Mesothelial cell of epicardium (in vitro differentiated cells): ENCODE data around the gene TRPV5. TPM values are rescaled to one million over a fixed set of nuclear protein-coding genes. Genes with fewer than 3 reads are reported as not detected.

Experiments
- DNase-seq, 2 experiments: peaks; one replicate each; pipeline ENCODE4 v3.0.0; 2021; ENCODE audit warnings: low spot score in 2 of 2; ENCODE audit not compliant: unreplicated experiment in 2 of 2
- H3K27ac Mint-ChIP-seq: 2 replicates; pipeline ENCODE4 v1.8.0; 2021; ENCODE audit warnings: mixed read lengths
- H3K27me3 Mint-ChIP-seq: 2 replicates; pipeline ENCODE4 v1.8.0; 2021; ENCODE audit warnings: low read depth, mixed read lengths
- H3K36me3 Mint-ChIP-seq: 2 replicates; pipeline ENCODE4 v1.8.0; 2021; ENCODE audit warnings: mixed read lengths
- H3K4me1 Mint-ChIP-seq: 2 replicates; pipeline ENCODE4 v1.8.0; 2021; ENCODE audit warnings: mixed read lengths
- H3K4me3 Mint-ChIP-seq: 2 replicates; pipeline ENCODE4 v1.8.0; 2021; ENCODE audit warnings: mild to moderate bottlenecking, moderate library complexity, mixed read lengths
- H3K9me3 Mint-ChIP-seq: 2 replicates; pipeline ENCODE4 v1.8.0; 2021; ENCODE audit warnings: mixed read lengths
- CTCF ChIP-seq: fragments of 200-600 bp; sonication (generic); IDR thresholded peaks from one replicate; pipeline ENCODE4 v1.5.0; 2021; ENCODE audit warnings: antibody characterized with exemption; ENCODE audit not compliant: unreplicated experiment
- total RNA-seq: library from RNA; stranded (reverse); gene quantifications from 3 replicates; pipeline ENCODE4 v1.2.1, GENCODE V29; 2021

Gene TRPV5
- total RNA-seq, 1 donor from 2014 or later, result 0.56 TPM

GRCh38 chr7:142880876-142881505, 52.6 kb downstream of the TRPV5 start:
- Mint-ChIP-seq H3K36me3 (no peaks in the 10 kb centered on the region), H3K9me3 (no peaks in the 10 kb centered on the region), H3K27ac (no peak overlapping the region), H3K4me1 (peaks cover 24% of the 10 kb centered on the region), H3K27me3 (peaks cover 1% of the 10 kb centered on the region), H3K4me3 (no peak overlapping the region)
- peak in 1 of 2 experiments; percentile 41 for DNase-seq
- peak; percentile 82 for TF ChIP-seq CTCF

DNA sequence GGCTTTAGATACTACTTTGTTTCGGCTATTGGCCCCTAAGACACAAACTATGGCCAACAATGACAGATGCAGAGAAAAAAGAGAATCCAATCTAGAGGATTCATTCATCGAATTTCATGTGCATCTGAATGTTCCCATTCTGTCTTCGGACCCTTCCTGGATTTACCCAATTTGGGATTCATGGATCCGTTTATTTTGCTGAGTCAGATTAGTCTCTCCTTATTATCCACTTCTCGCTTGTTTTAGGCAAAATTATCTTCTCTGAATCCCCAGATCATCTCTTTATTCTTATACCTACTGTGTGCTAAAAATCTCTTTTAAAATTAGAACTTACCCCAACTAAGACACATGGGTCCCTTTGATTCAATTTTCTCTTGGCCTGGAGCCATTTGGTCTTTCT, 54.5 kb downstream of the TRPV5 start:
- no peak for TF ChIP-seq CTCF
- Mint-ChIP-seq H3K9me3 (no peaks in the 10 kb centered on the region), H3K4me3 (no peak overlapping the region), H3K27me3 (peaks cover 1% of the 10 kb centered on the region), H3K36me3 (peaks cover 2% of the 10 kb centered on the region), H3K4me1 (peaks cover 11% of the 10 kb centered on the region), H3K27ac (no peak overlapping the region)
- DNase-seq, result no peak

- H3K36me3 Mint-ChIP-seq, result peaks cover 2% of the 10 kb centered on the region
Measured at GRCh38 chr7:142878315-142878714, 55.2 kb downstream of the TRPV5 start.

GRCh38 chr7:142876991-142877910, 56.3 kb downstream of the TRPV5 start:
- Mint-ChIP-seq H3K27ac (no peak overlapping the region), H3K36me3 (peaks cover 4% of the 10 kb centered on the region), H3K4me3 (no peak overlapping the region), H3K27me3 (peaks cover 1% of the 10 kb centered on the region), H3K4me1 (peaks cover 7% of the 10 kb centered on the region), H3K9me3 (no peaks in the 10 kb centered on the region)
- TF ChIP-seq CTCF, result no peak
- DNase-seq, result no peak

More at GRCh38 chr7:142878315-142878714, 55.2 kb downstream of the TRPV5 start:
- peaks cover 8% of the 10 kb centered on the region for H3K4me1 Mint-ChIP-seq
- no peaks in the 10 kb centered on the region for H3K9me3 Mint-ChIP-seq
- H3K27ac Mint-ChIP-seq, result no peak overlapping the region
- DNase-seq, result no peak
- no peak for TF ChIP-seq CTCF
- H3K4me3 Mint-ChIP-seq, result no peak overlapping the region
- peaks cover 1% of the 10 kb centered on the region for H3K27me3 Mint-ChIP-seq

- Mint-ChIP-seq H3K27ac (no peak overlapping the region), H3K4me1 (no peaks in the 10 kb centered on the region)
Measured at GRCh38 chr7:142876236-142876960, 57.1 kb downstream of the TRPV5 start.

More at GRCh38 chr7:142876236-142876960, 57.1 kb downstream of the TRPV5 start:
- Mint-ChIP-seq H3K27me3 (no peaks in the 10 kb centered on the region), H3K36me3 (peaks cover 5% of the 10 kb centered on the region), H3K9me3 (no peaks in the 10 kb centered on the region), H3K4me3 (no peak overlapping the region)
- no peak for TF ChIP-seq CTCF
- DNase-seq, result no peak
